ENCODE results near the gene UGT1A7. TPM values are rescaled to one million over a fixed set of nuclear protein-coding genes. Genes with fewer than 3 reads are reported as not detected.

Gene UGT1A7
- total and polyA plus RNA-seq, 9 of the 15 experiments (the other 6 are each of a cell fraction or from before 2014, with no cell fraction given): not detected

- DNase-seq (ENCODE audit: extremely low read depth in 1 of 4, low spot score in 3 of 4) (no peak), ATAC-seq (no peak), FAIRE-seq (no peak)
- H3K9me3 ChIP-seq (replicated peaks; ENCODE audit: control insufficient read depth, insufficient read depth, low read depth, low read length): no peaks in the 10 kb centered on the region
- ChIA-PET POLR2A (no interaction called here), CTCF (ENCODE audit: low intra/inter-chr PET ratio) (no interaction called here)
- no peak overlapping the region for H3K4me2 ChIP-seq (ENCODE audit: insufficient read depth, low read length)
- H3K27ac ChIP-seq (ENCODE audit: extremely low read depth, low read depth, low read length): no peak overlapping the region
- no peaks in the 10 kb centered on the region for H3K4me1 ChIP-seq (replicated peaks in 1 of 2; ENCODE audit: control insufficient read depth in 2 of 2, insufficient read depth in 2 of 2, low read length in 2 of 2)
- no peaks in the 10 kb centered on the region for H3K9me1 ChIP-seq (ENCODE audit: control insufficient read depth, insufficient read depth, low read length)
- no peak overlapping the region for H2AFZ ChIP-seq (ENCODE audit: low read depth, low read length)
- no peak overlapping the region for H3K4me3 ChIP-seq
- H4K20me1 ChIP-seq (replicated peaks; ENCODE audit: control insufficient read depth, insufficient read depth, low read length): no peaks in the 10 kb centered on the region
- H3K9ac ChIP-seq (ENCODE audit: insufficient read depth in 1 of 2, low read depth in 2 of 2, low read length in 2 of 2): no peak overlapping the region
- in situ Hi-C loops (cut with MboI): no loop called here
- intact Hi-C loops (cut with micrococcal nuclease): no loop called here
- H3K79me2 ChIP-seq (ENCODE audit: control insufficient read depth, insufficient read depth, low read length): no peaks in the 10 kb centered on the region
- peaks cover 0 to 7% of the 10 kb centered on the region in 2 experiments; a peak in 1 of 5 replicates for H3K27me3 ChIP-seq (ENCODE audit: control insufficient read depth in 2 of 2, insufficient read depth in 2 of 2, low read length in 2 of 2)
- H3K36me3 ChIP-seq (ENCODE audit: control insufficient read depth, insufficient read depth, low read length): no peaks in the 10 kb centered on the region
- TF ChIP-seq CBX3 (IDR thresholded peaks at IDR 0.05; ENCODE audit: borderline replicate concordance in 1 of 2, low read length in 2 of 2) (no peak), MED1 (CRISPR knock-in tag; IDR thresholded peaks at IDR 0.05; ENCODE audit: borderline replicate concordance) (no peak), ZNF146 (CRISPR knock-in tag; IDR thresholded peaks at IDR 0.05; ENCODE audit: unreplicated experiment) (no peak), MYNN (IDR thresholded peaks at IDR 0.05) (no peak), MYNN (CRISPR knock-in tag; IDR thresholded peaks at IDR 0.05) (no peak), ZNF232 (CRISPR knock-in tag; IDR thresholded peaks at IDR 0.05) (no peak), SUPT5H (IDR thresholded peaks at IDR 0.05) (no peak), HMGN3 (IDR thresholded peaks at IDR 0.05; ENCODE audit: borderline replicate concordance, extremely low read depth, insufficient read length, low read depth, low read length) (no peak), ZNF174 (CRISPR knock-in tag; IDR thresholded peaks at IDR 0.05) (no peak), CREB3 (tag; conservative IDR thresholded peaks at IDR 0.05; ENCODE audit: low read depth) (no peak), ZNF253 (CRISPR knock-in tag; conservative IDR thresholded peaks at IDR 0.05) (no peak), ATF6 (CRISPR knock-in tag; IDR thresholded peaks at IDR 0.05) (no peak), POLR2B (IDR thresholded peaks at IDR 0.05; ENCODE audit: low read depth, partially characterized antibody) (no peak)
- no TSS peak for BruUV-seq (replicated peaks)
These were observed 23.1 kb upstream of the UGT1A7 start for GRCh38 chr2:233658610-233659009.
